OCI-LY7 (cell line): Measurements from ENCODE around the gene GORASP2. TPM values are rescaled to one million over a fixed set of nuclear protein-coding genes. Genes with fewer than 3 reads are reported as not detected.
"Not testable (repeated sequence)": the region's sequence is repeated elsewhere in the genome, so short reads cannot be mapped to it uniquely, and the experiment has no call there.

Experiments used
- BruUV-seq: library from RNA; stranded (reverse); fragments of 400-500 nt; replicated peaks from 2 replicates; lab custom pipeline; 2021; lab: Mats Ljungman, UMichigan
- CTCF ChIA-PET: fragments of 300-600 bp; sonication (Branson Sonifier 250); formaldehyde crosslinking; loops from one replicate; lab custom pipeline; 2022; ENCODE audit warnings: antibody characterized with exemption; ENCODE audit not compliant: unreplicated experiment; lab: Charles Lee
- POLR2A ChIA-PET: fragments of 300-600 bp; sonication (Branson Sonifier 250); formaldehyde crosslinking; loops from one replicate; lab custom pipeline; 2022; ENCODE audit warnings: antibody characterized with exemption; lab: Charles Lee
- DNase-seq: peaks from one replicate; pipeline ENCODE4 v3.0.0-alpha.2; 2015; ENCODE audit warnings: low spot score
- H2AFZ ChIP-seq: fragments of 200-600 bp; sonication (generic), shearing (Covaris generic); 2 replicates; pipeline ENCODE4 v1.6.1; 2014; ENCODE audit warnings: mild to moderate bottlenecking, antibody characterized with exemption, low read length, moderate library complexity
- H3K27ac ChIP-seq: fragments of 200-600 bp; sonication (generic); 2 replicates; pipeline ENCODE4 v1.5.1; 2014; ENCODE audit warnings: mixed run types, low read depth, mild to moderate bottlenecking, moderate library complexity, low read length, inconsistent platforms; ENCODE audit not compliant: poor library complexity, severe bottlenecking
- H3K36me3 ChIP-seq: fragments of 200-600 bp; sonication (generic); 2 replicates; pipeline ENCODE4 v1.6.1; 2014; ENCODE audit warnings: mild to moderate bottlenecking, antibody characterized with exemption, low read length, moderate library complexity, mixed read lengths; ENCODE audit not compliant: insufficient read depth
- H3K4me1 ChIP-seq: fragments of 200-600 bp; sonication (generic); 2 replicates; pipeline ENCODE4 v1.5.1; 2014; ENCODE audit warnings: mild to moderate bottlenecking, low read length; ENCODE audit not compliant: insufficient read depth, poor library complexity, severe bottlenecking
- H3K4me2 ChIP-seq: fragments of 200-600 bp; sonication (generic); 2 replicates; pipeline ENCODE4 v1.6.1; 2014; ENCODE audit warnings: mild to moderate bottlenecking, low read length
- H3K4me3 ChIP-seq: fragments of 200-600 bp; sonication (generic); 2 replicates; pipeline ENCODE4 v1.5.1; 2014; ENCODE audit warnings: mild to moderate bottlenecking, low read depth, low read length; ENCODE audit not compliant: poor library complexity, severe bottlenecking
- H3K79me2 ChIP-seq: fragments of 200-600 bp; sonication (generic); 2 replicates; pipeline ENCODE4 v1.6.1; 2016; ENCODE audit warnings: low read depth, mild to moderate bottlenecking, low read length, moderate library complexity, mixed read lengths; ENCODE audit not compliant: insufficient read depth
- H3K9me2 ChIP-seq: fragments of 200-600 bp; sonication (generic); 2 replicates; pipeline ENCODE4 v1.6.1; 2016; ENCODE audit warnings: mild to moderate bottlenecking, low read length, mixed read lengths; ENCODE audit not compliant: insufficient read depth
- H3K9me3 ChIP-seq: fragments of 200-600 bp; sonication (generic); 2 replicates; pipeline ENCODE4 v1.6.1; 2014; ENCODE audit warnings: mild to moderate bottlenecking, mixed run types, low read length, mixed read lengths
- H4K20me1 ChIP-seq: fragments of 200-600 bp; sonication (generic); 2 replicates; pipeline ENCODE4 v1.6.1; 2014; ENCODE audit warnings: mild to moderate bottlenecking, antibody characterized with exemption, low read length, moderate library complexity, mixed read lengths; ENCODE audit not compliant: insufficient read depth
- EZH2phosphoT487 ChIP-seq: fragments of 200-600 bp; sonication (generic); IDR thresholded peaks from 2 replicates; pipeline ENCODE4 v1.6.1; 2018; ENCODE audit warnings: low read depth, borderline replicate concordance, mild to moderate bottlenecking, mixed run types, antibody characterized with exemption, low read length, moderate library complexity, mixed read lengths
- intact Hi-C: fragments of 100-400 bp; cut with micrococcal nuclease; formaldehyde crosslinking; loops from one replicate; pipeline ENCODE4 v1.10.0; 2022; ENCODE audit not compliant: unreplicated experiment
- total RNA-seq, 2 experiments: library from RNA; depleted of rRNA in 1 of 2; stranded (reverse); fragments of >200 nt in 1 of 2; shearing (Covaris generic) in 1 of 2; gene quantifications; 2 replicates each; pipeline ENCODE4 v1.2.3, GENCODE V29; 2014 to 2022
- TF ChIP-seq, protein P1 (sequence below): fragments of 200-600 bp; sonication (generic); conservative IDR thresholded peaks from 2 replicates; pipeline ENCODE4 v1.5.1; 2014; ENCODE audit warnings: mild to moderate bottlenecking, antibody characterized with exemption, low read length, moderate library complexity, mixed read lengths

The GORASP2 gene
- total RNA-seq, 2 experiments from 2014 or later = 30.7 to 94.3 TPM

DNA sequence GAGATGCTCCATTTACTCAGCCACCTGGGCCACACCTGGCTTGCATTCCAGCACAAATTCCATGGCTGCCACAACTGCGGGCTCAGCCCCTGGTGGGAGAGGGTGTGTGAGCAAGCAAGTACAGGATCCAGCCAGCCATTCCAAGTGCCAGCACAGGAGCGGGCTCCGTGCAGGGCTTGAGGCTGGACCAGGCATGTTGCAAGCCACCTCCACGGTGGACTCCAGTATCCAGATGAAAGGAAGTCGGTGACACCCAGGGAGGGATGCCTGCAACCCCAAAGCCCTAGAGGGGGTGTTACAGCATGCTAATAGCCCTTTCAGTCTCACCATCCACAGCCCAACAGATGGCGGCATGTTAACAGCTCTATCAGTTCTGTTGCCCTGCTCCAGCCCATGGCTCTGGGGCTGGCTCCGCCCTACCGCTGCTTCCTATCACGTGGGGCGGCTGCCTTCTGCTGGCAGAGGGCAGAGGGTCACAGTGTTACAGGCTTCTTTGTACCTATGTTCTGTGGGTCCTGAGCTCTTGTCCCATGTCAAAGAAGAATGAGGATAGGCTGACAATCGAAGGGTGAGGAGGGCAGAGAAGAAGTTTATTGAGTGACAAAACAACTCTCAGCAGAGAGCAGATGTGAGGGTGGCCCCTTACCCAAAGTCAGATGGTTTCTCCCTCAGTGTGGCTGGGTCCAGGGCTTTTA, 11.7 kb upstream of the GORASP2 start:
- ChIA-PET POLR2A (interaction anchor here (1.1 kb wide), 1 partner anchor 10 kb away, joined by 5 read pairs; no protein-coding TSS in a partner anchor), CTCF (no interaction called here)
- no peaks in the 10 kb centered on the region for H4K20me1 ChIP-seq
- H3K9me2 ChIP-seq = no peaks in the 10 kb centered on the region
- H3K4me1 ChIP-seq = no peaks in the 10 kb centered on the region
- no peak overlapping the region for H2AFZ ChIP-seq
- no peak for DNase-seq
- no TSS peak for BruUV-seq
- no peak overlapping the region for H3K4me3 ChIP-seq
- no peak for TF ChIP-seq EZH2phosphoT487
- TF ChIP-seq, protein P1, sequence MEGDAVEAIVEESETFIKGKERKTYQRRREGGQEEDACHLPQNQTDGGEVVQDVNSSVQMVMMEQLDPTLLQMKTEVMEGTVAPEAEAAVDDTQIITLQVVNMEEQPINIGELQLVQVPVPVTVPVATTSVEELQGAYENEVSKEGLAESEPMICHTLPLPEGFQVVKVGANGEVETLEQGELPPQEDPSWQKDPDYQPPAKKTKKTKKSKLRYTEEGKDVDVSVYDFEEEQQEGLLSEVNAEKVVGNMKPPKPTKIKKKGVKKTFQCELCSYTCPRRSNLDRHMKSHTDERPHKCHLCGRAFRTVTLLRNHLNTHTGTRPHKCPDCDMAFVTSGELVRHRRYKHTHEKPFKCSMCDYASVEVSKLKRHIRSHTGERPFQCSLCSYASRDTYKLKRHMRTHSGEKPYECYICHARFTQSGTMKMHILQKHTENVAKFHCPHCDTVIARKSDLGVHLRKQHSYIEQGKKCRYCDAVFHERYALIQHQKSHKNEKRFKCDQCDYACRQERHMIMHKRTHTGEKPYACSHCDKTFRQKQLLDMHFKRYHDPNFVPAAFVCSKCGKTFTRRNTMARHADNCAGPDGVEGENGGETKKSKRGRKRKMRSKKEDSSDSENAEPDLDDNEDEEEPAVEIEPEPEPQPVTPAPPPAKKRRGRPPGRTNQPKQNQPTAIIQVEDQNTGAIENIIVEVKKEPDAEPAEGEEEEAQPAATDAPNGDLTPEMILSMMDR = no peak
- H3K9me3 ChIP-seq = 0 out of 2 replicates have a peak, but pooled peaks cover 8% of the 10 kb centered on the region
- H3K36me3 ChIP-seq = no peaks in the 10 kb centered on the region
- intact Hi-C loops = no loop called here
- H3K4me2 ChIP-seq = no peak overlapping the region
- H3K27ac ChIP-seq = no peak overlapping the region
- no peaks in the 10 kb centered on the region for H3K79me2 ChIP-seq

DNA sequence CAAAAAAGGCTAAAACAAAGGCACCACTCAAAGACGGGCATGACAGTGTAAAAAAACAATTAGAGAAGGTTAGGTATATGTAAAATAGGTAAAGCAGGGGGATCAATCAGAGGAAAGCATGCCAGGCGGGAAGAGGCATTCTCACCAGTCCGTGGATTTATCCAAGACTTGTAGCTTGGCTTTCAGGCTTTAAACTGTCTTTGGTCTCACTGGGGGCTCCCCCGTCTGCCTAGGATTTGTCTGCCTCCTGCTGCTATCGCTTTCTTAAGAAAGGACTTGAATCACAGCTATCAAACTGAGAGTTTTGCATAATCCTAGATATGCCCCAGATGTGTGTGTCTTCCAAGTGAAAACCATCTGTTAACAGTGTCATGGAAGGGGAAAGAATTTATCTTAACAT, 11.1 kb upstream of the GORASP2 start:
- H3K9me2 ChIP-seq = no peaks in the 10 kb centered on the region
- CTCF ChIA-PET = no interaction called here
- no TSS peak for BruUV-seq

DNA sequence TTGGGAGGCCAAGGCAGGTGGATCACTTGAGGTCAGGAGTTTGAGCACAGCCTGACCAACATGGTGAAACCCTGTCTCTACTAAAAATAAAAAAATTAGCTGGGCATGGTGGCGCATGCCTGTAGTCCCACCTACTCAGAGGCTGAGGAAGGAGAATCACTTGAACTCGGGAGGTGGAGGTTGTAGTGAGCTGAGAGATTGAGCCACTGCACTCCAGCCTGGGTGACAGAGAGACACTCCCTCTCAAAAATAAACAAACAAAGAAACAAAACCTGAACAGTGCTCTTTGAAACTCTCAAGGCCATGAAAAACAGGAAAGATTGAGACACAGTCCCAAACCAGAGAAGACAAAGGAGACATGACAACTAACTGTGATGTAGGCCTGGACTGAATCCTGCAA, 7.2 kb upstream of the GORASP2 start:
- H3K4me1 ChIP-seq, H3K4me3 ChIP-seq, BruUV-seq, H3K9me2 ChIP-seq, CTCF ChIA-PET, H3K36me3 ChIP-seq, H3K4me2 ChIP-seq, H2AFZ ChIP-seq, H3K79me2 ChIP-seq, POLR2A ChIA-PET, intact Hi-C loops, H4K20me1 ChIP-seq, H3K27ac ChIP-seq, DNase-seq: not testable (repeated sequence)
- H3K9me3 ChIP-seq = peaks cover 19% of the 10 kb centered on the region; the same call in 1 of the 2 replicates

More for the DNA sequence above, 11.1 kb upstream of the GORASP2 start:
- H3K9me3 ChIP-seq = 0 out of 2 replicates have a peak, but pooled peaks cover 12% of the 10 kb centered on the region
- intact Hi-C loops = no loop called here
- H3K79me2 ChIP-seq = no peaks in the 10 kb centered on the region
- no peak overlapping the region for H2AFZ ChIP-seq
- no peak overlapping the region for H3K4me3 ChIP-seq
- H3K4me1 ChIP-seq = no peaks in the 10 kb centered on the region
- H3K4me2 ChIP-seq = no peak overlapping the region
- H4K20me1 ChIP-seq = no peaks in the 10 kb centered on the region
- H3K36me3 ChIP-seq = no peaks in the 10 kb centered on the region
- POLR2A ChIA-PET = interaction anchor here (1.1 kb wide), 1 partner anchor 11 kb away, joined by 5 read pairs; no protein-coding TSS in a partner anchor
- TF ChIP-seq, protein P1 = no peak
- TF ChIP-seq EZH2phosphoT487 = no peak
- no peak for DNase-seq
- H3K27ac ChIP-seq = no peak overlapping the region
